GM21447 (cell line): ENCODE measurements around the gene HOXB8.

ENCODE experiments used
- ATAC-seq: cut with Tn5 transposase; IDR thresholded peaks from one replicate; pipeline ENCODE4 v1.9.1; 2021; ENCODE audit not compliant: unreplicated experiment

The HOXB8 gene

GRCh38 chr17:48637323-48638260 lies 22.5 kb upstream of the HOXB8 start:
- no peak for ATAC-seq

DNA sequence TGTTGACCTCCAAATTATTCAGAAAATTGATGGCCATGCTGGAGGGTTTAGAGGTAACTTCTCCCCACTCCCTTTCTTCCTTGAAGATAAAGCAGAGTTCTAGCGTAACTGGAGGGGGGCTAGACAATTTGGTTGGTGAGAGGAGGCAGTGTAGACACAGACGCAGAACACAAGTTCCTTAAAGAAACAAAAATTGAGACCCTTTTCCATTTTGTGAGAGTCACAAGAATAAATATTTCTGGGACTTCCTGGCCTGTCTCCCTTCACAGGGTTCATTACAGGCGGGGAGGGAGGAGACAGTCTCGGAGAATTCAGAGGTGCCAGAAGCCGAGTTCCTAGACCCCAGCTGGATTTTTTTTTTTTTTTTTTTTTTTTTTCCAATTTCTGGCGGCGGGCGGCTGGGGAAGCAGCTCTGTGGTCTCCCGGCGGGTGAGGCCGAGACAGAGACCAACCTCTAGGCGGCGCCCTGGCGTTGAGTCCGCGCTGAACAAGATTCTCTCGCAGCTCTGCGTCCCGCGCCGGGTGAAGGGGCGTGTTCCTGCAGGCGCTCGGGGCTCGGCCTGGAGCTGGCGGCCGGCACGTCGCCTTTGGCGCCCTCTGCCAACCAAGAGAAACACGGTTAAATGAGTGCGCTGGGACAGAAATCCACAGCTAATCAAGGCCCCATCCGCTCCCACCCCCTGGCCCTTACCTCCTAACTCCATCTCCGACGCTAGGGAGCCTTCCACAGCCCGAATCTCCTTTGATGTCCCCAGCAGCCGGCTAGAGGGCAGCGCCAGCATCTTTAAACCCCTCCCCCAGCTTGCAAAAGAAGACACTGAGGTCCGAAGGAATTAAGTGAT lies 21.3 kb upstream of the HOXB8 start:
- no peak for ATAC-seq

DNA sequence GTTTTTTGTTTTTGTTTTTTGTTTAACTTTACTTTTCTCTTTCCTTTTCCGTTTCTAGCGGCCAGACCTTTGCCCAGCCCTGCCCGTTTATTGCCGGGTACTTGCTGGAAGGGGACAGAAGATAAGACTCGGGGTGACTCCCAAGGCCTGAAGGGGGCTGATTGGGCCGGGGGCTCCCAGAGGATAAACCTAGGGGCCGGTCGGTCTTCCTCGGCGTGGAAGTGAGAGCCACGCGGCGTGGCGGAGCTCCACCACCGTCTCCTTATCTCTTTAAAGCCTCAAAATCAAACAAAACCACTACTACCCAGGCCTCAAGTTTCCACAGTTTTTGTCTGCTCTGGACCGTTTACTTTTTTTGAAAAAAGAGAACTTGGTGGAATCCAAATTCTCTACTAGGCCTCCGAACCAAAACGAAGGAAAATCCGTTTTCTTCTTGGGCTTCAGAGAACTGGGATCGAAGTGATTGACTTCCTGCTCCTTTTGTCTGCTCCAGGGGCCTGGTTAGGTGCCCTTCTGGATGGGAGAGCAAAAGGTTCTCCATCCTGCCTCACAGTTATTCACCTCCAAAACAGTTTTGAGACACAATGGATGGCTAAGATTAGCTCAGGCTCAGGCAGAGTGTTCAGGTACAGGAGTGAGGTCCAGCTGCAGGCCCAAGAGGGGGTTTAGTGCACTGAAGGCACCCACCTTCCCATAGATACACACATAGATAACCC lies 19.6 kb upstream of the HOXB8 start:
- ATAC-seq = no peak

- ATAC-seq = no peak
Measured at GRCh38 chr17:48633266-48633677, 18.2 kb upstream of the HOXB8 start.

- no peak for ATAC-seq
Measured at GRCh38 chr17:48632579-48633265, 17.6 kb upstream of the HOXB8 start.

DNA sequence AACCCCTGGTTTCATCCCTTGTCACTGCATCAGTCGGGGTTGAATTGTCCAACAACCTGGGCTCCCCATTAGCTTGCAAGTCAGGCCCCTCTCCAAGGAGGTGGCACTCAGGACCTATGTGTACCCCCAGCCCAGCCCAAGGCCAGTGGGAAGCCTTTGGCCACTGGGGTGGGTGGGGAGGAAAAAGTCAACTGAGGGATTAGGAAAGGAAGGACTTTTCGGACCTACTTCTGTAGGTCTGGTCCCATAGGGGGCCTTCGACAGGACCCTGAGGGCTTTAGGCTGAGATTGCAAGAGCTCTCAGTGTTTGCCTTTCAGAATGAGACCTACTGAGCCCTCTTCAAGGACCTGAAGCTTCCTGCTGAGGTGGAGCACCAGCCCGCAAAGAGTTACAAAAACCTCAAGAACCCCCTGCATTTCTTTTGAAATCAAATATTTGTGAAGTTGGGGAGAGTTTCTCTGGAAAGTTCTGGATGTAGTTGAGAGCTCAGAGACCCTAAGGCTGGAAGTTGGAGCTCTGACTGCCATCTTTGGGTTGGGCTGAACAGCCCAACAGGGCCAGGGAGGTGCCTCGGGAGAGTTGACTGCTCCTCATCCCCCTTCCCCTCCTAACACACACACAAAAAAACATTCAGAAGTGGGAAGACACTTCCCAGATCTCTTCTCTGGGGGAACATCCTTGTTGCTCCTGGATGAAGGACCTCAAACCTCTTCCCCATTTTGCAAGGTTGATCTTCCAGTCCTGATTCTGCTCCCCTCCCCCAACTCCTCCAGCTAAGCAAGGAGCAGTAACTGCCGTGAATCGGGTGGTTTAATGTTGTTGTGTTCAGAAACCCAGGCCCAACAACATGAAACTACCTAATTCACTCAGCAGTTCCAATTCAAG lies 16.8 kb upstream of the HOXB8 start:
- ATAC-seq = no peak

GRCh38 chr17:48630925-48631692 lies 16.0 kb upstream of the HOXB8 start:
- ATAC-seq = no peak

- ATAC-seq = no peak
Measured at GRCh38 chr17:48630009-48630924, 15.2 kb upstream of the HOXB8 start.

- no peak for ATAC-seq
Measured at GRCh38 chr17:48629411-48629759, 14.3 kb upstream of the HOXB8 start.

DNA sequence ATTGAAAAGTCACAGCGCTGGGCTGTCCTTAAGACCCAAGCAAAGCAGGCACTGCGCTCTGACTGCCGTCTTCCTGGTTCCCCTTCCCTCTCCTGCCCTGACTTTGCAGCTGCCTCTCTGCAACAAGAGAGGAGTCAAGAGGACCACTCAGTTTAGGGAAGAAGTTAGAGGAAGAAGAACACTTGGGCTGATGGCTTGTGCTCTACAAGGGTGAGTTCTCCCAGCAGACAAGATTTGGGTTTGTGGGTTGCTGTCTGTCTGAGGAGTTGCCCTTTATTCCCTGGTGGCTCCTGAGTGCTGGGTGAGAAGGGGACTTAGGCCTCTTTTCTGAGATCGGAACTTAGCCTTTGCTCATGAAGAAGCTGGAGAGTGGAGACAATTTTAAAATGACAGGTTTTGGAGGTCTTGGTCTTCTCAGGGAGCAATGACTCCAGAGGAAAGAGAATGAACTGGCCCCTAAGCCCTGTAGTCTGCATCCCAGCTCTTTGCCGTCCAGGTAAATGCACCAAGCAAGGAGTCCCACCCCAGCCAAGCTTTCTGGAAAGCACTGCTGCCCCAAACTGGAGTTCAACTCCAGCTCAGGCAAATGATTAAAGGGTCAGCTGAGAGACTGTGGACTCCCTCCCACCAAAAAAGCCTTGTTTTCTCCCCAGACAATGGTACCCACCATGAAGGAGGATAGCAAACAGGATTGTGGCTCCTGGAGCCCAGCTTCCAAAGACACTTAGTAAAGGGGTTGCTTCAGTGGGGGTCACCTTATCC lies 13.7 kb upstream of the HOXB8 start:
- ATAC-seq = no peak

GRCh38 chr17:48627623-48628521 lies 12.8 kb upstream of the HOXB8 start:
- no peak for ATAC-seq

GRCh38 chr17:48627118-48627597 lies 12.1 kb upstream of the HOXB8 start:
- no peak for ATAC-seq

DNA sequence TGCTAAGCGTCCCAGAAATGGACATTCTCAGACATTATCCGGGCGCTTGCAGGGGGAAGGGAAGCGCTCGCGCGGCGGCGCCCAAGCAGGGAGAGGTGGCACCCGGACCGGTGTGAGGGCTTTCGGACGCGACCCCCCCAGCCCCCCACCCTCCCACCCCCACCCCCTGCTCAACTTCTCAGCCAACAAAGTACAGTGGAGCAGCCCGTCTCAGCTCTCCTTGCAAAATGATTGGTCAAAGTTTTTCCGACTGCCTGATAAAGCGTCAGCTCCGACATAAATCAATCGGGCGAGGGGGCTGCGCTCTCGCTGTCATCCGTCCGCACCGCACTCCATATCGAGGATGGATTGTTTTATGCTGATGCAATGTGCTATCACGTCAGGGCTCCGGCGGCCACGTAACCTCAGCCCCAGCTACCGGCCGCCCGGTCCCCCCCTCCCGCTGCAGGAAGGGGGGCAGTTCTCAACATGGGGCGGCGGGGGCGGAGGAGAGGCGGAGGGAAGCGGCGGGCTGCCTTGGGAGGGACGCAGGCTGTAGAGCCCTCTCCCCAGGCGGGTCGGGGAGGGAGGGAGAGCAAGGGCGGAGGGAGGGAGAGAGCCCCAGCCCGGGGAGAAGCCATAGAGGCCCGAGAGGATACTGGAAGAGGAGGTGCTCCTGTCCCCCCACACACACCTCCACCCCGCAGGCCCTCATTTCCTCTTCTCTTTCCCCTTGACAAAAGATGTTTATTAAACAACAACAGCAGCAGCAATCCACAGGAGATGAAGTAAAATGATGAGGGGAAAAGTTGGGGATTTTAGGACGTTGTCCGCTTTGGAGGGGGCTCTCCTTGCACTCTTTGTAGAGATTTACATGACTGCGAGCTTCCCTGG lies 11.4 kb upstream of the HOXB8 start, which contains the start of gene HOXB9:
TSS of gene HOXB9 (minus strand) at position 114 of the 873 bp plus-strand sequence. CDS start at position 25, 89 bp downstream.
- ATAC-seq = no peak

DNA sequence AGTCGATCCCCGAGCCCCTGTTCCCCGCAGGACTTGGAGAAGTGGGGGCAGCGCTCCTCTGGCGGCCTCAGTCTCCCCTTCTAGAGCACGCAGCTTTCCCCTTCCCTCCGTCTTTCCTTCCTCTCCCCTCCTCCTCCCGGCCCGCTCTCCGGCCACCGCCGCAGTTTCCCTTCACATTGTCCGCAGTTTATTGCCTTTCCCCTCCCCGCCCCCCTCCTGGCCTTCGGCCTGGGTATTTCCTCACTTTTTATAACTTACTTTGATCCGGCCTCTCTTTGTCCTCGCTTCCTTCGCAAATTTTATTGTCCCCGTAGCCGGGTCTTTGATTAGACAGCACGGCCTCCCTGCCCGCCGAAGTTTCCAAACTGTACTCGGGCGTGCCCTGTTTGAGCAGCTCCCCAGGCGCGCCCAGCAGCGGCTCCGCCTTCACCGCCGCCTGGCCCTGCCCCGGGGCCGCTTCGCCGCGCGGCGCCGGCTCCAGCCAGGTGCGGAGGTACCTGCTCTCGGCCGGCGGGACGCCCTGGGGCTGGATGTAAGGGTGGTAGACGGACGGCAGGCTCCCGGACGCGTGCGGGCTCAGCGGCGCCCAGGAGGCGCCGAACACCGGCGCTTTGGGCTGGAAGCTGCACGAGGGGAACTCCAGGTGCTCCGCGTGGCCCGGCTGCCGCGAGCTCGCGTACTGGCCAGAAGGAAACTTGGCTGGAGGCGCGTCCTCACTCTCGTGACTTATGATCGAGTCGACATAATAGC lies 10.6 kb upstream of the HOXB8 start:
- no peak for ATAC-seq
